ENCODE data around the gene LSM4. TPM values are rescaled to one million over a fixed set of nuclear protein-coding genes. Genes with fewer than 3 reads are reported as not detected.

LSM4 gene
- total and polyA plus RNA-seq, 2 of the 13 experiments (the other 11 are each of a cell fraction or from before 2014, with no cell fraction given), result 65.8 to 166 TPM

DNA sequence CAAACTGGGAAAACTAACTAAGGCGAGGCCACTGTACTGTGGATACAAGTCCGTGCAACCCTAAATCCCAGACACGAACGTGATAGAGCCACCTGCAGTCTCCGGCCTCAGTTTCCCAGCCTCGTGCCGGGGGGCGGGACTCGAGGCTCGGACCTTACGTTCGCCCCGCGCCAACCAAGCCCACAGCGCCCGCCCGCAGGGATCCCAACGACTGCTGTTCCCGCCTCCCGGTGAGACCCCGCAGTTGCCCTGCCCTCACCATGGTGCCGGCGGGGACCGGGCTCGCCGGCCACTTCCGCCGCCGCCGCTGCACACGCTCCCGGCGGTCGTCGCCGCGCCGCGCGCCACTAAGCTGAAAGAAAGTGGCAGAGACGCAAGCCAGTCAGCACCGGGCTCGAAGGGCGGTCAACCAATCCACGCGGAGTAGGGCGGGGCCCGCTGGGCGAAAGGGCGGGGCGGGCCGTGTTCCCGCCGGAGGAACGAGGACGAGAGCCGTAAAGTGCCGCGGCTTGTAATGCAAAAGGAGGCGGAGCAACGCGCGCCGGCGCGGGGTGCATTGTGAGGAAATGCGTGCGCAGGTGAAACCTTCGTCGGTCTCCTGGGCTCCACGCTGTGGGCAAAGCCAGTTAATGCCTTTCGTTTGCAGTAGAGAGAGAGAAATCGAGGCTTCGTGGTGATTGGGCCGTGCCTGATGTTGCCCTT is at the start of gene LSM4 (continued):
- 0 out of 2 replicates have a peak, but pooled peaks have one; percentile 21 for TF ChIP-seq ZNF235 (CRISPR knock-in tag; IDR thresholded peaks at IDR 0.05; ENCODE audit: borderline replicate concordance)
- no peak for TF ChIP-seq HNRNPH1 (optimal IDR thresholded peaks at IDR 0.05; ENCODE audit: low read depth, low read length)
- no peak for TF ChIP-seq ZNF432 (CRISPR knock-in tag; IDR thresholded peaks at IDR 0.05; ENCODE audit: borderline replicate concordance)
- no peak for TF ChIP-seq SP140L (CRISPR knock-in tag; IDR thresholded peaks at IDR 0.05; ENCODE audit: borderline replicate concordance)
- TF ChIP-seq ZNF891 (CRISPR knock-in tag; IDR thresholded peaks at IDR 0.05), result peak; percentile 97
- TF ChIP-seq, protein P1, sequence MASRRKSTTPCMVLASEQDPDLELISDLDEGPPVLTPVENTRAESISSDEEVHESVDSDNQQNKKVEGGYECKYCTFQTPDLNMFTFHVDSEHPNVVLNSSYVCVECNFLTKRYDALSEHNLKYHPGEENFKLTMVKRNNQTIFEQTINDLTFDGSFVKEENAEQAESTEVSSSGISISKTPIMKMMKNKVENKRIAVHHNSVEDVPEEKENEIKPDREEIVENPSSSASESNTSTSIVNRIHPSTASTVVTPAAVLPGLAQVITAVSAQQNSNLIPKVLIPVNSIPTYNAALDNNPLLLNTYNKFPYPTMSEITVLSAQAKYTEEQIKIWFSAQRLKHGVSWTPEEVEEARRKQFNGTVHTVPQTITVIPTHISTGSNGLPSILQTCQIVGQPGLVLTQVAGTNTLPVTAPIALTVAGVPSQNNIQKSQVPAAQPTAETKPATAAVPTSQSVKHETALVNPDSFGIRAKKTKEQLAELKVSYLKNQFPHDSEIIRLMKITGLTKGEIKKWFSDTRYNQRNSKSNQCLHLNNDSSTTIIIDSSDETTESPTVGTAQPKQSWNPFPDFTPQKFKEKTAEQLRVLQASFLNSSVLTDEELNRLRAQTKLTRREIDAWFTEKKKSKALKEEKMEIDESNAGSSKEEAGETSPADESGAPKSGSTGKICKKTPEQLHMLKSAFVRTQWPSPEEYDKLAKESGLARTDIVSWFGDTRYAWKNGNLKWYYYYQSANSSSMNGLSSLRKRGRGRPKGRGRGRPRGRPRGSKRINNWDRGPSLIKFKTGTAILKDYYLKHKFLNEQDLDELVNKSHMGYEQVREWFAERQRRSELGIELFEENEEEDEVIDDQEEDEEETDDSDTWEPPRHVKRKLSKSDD (CRISPR knock-in tag; IDR thresholded peaks at IDR 0.05; ENCODE audit: low read depth), result peak; percentile 64; the same call in 1 of the 2 replicates
- TF ChIP-seq AKAP8 (CRISPR knock-in tag; IDR thresholded peaks at IDR 0.05), result no peak
- TF ChIP-seq HDAC2 (CRISPR knock-in tag; IDR thresholded peaks at IDR 0.05), result peak; percentile 43; the same call in 1 of the 2 replicates
- TF ChIP-seq, protein P2, sequence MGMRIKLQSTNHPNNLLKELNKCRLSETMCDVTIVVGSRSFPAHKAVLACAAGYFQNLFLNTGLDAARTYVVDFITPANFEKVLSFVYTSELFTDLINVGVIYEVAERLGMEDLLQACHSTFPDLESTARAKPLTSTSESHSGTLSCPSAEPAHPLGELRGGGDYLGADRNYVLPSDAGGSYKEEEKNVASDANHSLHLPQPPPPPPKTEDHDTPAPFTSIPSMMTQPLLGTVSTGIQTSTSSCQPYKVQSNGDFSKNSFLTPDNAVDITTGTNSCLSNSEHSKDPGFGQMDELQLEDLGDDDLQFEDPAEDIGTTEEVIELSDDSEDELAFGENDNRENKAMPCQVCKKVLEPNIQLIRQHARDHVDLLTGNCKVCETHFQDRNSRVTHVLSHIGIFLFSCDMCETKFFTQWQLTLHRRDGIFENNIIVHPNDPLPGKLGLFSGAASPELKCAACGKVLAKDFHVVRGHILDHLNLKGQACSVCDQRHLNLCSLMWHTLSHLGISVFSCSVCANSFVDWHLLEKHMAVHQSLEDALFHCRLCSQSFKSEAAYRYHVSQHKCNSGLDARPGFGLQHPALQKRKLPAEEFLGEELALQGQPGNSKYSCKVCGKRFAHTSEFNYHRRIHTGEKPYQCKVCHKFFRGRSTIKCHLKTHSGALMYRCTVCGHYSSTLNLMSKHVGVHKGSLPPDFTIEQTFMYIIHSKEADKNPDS (CRISPR knock-in tag; IDR thresholded peaks at IDR 0.05), result no peak
- no peak; the same call in 1 of the 2 replicates for TF ChIP-seq ZNF451 (CRISPR knock-in tag; IDR thresholded peaks at IDR 0.05)
- 0 out of 2 replicates have a peak, but pooled peaks have one; percentile 72 for TF ChIP-seq ATF7-NPFF (CRISPR knock-in tag; IDR thresholded peaks at IDR 0.05; ENCODE audit: low read depth)
- no peak; the same call in 1 of the 2 replicates for TF ChIP-seq ZNF205 (CRISPR knock-in tag; IDR thresholded peaks at IDR 0.05)
- TF ChIP-seq ZNF563 (CRISPR knock-in tag; IDR thresholded peaks at IDR 0.05), result peak; percentile 88
- peak; percentile 43; the same call in 1 of the 2 replicates for TF ChIP-seq KAT8 (CRISPR knock-in tag; IDR thresholded peaks at IDR 0.05)
- no peak for TF ChIP-seq ZNF644 (CRISPR knock-in tag; IDR thresholded peaks at IDR 0.05; ENCODE audit: low read depth)
- no peak; the same call in 1 of the 2 replicates for TF ChIP-seq SNAI1 (CRISPR knock-in tag; IDR thresholded peaks at IDR 0.05; ENCODE audit: borderline replicate concordance)
- TF ChIP-seq, protein P3, sequence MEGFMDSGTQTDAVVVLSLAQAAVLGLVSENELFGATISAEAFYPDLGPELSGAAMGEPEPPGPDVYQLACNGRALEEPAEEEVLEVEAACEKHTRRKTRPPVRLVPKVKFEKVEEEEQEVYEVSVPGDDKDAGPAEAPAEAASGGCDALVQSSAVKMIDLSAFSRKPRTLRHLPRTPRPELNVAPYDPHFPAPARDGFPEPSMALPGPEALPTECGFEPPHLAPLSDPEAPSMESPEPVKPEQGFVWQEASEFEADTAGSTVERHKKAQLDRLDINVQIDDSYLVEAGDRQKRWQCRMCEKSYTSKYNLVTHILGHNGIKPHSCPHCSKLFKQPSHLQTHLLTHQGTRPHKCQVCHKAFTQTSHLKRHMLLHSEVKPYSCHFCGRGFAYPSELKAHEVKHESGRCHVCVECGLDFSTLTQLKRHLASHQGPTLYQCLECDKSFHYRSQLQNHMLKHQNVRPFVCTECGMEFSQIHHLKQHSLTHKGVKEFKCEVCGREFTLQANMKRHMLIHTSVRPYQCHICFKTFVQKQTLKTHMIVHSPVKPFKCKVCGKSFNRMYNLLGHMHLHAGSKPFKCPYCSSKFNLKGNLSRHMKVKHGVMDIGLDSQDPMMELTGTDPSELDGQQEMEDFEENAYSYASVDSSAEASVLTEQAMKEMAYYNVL (CRISPR knock-in tag; IDR thresholded peaks at IDR 0.05; ENCODE audit: borderline replicate concordance), result no peak
- no peak for TF ChIP-seq ZNF383 (CRISPR knock-in tag; IDR thresholded peaks at IDR 0.05; ENCODE audit: borderline replicate concordance)
- no peak for TF ChIP-seq ZC3H4 (CRISPR knock-in tag; IDR thresholded peaks at IDR 0.05; ENCODE audit: borderline replicate concordance)
- peak; percentile 83; the same call in 1 of the 2 replicates for TF ChIP-seq ZNF431 (CRISPR knock-in tag; IDR thresholded peaks at IDR 0.05; ENCODE audit: borderline replicate concordance, low read depth)
- TF ChIP-seq FOXM1 (CRISPR knock-in tag; IDR thresholded peaks at IDR 0.05), result no peak
- 0 out of 2 replicates have a peak, but pooled peaks have one; percentile 59 for TF ChIP-seq TBP (CRISPR knock-in tag; IDR thresholded peaks at IDR 0.05)
- no peak for TF ChIP-seq NFE2L1 (CRISPR knock-in tag; IDR thresholded peaks at IDR 0.05; ENCODE audit: borderline replicate concordance)
- TF ChIP-seq SOX5 (CRISPR knock-in tag; IDR thresholded peaks at IDR 0.05; ENCODE audit: borderline replicate concordance), result 0 out of 2 replicates have a peak, but pooled peaks have one; percentile 33
